Femur (tissue), 1 donor: ENCODE measurements around the gene ATCAY.
"Not testable (repeated sequence)": the region's sequence is repeated elsewhere in the genome, so short reads cannot be mapped to it uniquely, and the experiment has no call there.

ENCODE experiments used
- DNase-seq: peaks from one replicate; pipeline ENCODE4 v3.0.0-alpha.2; 2017

Gene ATCAY

DNA sequence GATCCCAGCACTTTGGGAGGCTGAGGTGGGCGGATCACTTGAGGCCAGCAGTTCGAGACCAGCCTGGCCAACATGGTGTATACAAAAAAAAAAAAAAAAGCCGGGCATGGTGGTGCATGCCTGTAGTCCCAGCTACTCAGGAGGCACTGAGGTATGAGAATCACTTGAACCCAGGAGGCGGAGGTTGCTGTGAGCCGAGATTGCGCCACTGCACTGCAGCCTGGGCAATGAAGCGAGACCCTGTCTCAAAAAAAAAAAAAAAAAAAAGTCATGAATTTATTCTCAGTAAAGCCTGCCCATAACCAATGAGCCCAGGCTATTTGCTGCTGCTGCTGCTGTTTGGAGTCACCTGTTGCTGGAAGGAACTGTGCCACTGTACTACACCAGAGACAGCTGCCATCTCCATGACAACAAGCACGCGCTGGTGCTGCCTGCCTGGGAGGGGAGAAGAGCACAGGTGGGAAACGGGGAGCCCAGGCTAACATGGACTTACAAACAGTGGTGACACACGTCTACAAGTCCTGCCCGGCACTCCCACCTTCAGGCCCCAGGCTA, 23.0 kb upstream of the ATCAY start:
- DNase-seq: no peak

GRCh38 chr19:3860499-3860898, 20.0 kb upstream of the ATCAY start:
- DNase-seq: no peak

DNA sequence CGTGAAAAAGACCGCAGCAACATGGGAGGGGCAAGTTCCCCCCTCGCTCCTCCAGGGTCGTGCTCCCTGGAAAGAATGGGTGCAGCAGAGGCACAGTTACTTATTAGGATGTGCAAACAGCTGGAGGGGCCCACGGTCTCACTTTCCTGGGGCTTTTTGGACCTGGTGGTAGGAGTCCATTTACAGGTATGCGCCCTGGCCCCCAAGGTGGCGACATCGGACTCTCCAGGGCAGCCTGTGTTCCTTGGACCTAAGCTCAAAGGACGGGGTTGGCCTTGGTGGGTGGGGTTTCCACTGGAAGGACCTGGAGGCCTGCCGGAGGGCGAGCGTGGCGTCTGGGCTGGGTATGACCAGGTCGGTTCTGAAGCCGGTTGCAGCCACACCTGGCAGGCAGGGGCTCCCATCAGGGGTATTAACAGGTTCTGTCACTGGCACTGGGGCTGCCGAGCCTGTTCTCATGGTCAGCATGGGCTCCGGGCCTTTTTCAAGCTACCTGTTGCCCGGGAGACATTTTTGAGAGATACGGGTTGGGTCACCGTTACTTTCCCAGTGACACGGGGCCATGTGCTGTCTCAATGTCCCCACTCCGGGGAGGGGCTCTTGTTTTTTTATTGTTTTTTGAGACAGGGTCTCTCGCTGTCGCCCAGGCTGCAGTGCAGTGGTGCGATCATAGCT, 17.5 kb upstream of the ATCAY start:
- no peak for DNase-seq

DNA sequence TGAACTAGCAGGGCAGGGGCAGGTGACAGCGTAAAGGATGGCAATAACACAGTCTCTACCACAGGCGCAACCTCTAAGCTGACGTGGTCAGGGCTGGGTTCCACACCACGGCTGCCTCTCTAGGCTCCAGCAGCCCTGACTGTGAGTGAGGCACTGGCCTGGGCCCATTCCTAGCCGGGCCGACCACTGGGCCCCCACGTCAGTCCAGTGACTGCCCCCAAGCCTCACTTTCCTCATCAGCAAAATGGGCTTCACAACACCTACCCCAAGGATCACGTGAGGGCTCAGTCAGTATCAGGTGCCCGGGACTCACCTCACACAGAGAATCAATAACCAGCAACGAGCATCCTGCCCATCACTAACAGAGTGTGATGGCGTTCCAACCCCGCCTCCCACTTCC, 16.8 kb upstream of the ATCAY start:
- DNase-seq: no peak

- no peak for DNase-seq
Observed at GRCh38 chr19:3866910-3867638, 13.4 kb upstream of the ATCAY start.

DNA sequence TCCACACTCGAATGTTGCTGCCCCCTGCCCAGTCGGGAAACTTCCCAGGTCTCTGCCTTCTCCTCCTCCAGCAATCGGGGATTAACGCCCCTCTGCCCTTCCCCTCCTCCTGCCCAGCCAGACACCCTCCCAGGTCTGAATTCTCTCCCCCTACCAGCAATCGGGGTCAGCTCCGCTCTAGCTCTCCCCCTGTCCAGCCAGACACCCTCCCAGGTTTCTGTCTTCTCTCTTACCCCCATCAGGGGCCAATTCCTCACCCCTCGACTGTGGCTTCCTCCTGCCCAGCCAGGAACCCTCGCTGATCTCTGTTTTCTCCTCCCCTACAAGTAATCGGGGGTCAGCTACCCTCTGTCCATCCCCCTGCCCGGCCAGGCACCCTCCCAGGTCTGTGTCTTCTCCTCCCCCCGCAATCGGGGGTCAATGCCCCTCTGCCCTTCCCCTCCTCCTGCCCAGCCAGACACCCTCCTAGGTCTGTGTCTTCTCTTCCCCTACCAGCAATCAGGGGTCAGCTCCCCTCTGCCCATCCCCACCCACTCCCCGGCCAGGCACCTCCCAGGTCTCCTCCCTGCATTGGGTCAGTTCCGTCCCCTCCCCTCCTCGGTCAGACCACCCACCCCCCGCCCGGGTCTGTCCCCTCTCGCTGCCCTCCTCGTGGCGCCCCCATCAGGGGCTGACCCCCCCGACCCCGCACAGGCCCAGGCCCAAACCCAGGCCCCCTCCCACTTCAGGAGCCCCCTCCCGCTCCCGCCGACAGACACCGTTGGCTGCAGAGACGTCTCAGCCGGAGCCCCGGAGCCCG, 12.3 kb upstream of the ATCAY start:
- DNase-seq: no peak

- DNase-seq: no peak
Observed at GRCh38 chr19:3868770-3869456, 11.6 kb upstream of the ATCAY start, which contains the start of gene ZFR2. Gene ZFR2, minus strand, starts transcription at chr19:3869038. Its CDS starts 21 bp downstream, at chr19:3869017.

GRCh38 chr19:3873151-3873550, 7.3 kb upstream of the ATCAY start:
- DNase-seq: no peak

GRCh38 chr19:3874695-3875094, 5.8 kb upstream of the ATCAY start:
- DNase-seq: not testable (repeated sequence)

DNA sequence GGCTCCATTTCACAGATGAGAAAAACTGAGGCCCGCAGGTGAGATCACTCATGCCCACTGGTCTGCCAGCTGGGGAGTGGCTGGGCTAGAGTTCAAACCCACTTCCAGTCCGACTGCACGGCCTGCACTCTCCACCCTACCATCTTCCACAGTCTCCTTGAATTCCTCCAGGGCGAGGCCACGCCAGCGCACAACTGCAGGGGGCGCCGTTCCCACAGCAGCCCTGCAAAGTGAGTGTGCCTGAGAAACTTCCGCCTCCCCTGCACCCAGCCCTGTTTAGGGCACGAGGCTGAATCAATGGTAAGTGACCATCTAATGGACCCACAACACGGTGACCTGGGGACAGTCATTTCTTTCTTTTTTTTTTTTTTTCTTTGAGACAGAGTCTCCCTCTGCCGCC, 829 bp upstream of the ATCAY start:
- DNase-seq: no peak

DNA sequence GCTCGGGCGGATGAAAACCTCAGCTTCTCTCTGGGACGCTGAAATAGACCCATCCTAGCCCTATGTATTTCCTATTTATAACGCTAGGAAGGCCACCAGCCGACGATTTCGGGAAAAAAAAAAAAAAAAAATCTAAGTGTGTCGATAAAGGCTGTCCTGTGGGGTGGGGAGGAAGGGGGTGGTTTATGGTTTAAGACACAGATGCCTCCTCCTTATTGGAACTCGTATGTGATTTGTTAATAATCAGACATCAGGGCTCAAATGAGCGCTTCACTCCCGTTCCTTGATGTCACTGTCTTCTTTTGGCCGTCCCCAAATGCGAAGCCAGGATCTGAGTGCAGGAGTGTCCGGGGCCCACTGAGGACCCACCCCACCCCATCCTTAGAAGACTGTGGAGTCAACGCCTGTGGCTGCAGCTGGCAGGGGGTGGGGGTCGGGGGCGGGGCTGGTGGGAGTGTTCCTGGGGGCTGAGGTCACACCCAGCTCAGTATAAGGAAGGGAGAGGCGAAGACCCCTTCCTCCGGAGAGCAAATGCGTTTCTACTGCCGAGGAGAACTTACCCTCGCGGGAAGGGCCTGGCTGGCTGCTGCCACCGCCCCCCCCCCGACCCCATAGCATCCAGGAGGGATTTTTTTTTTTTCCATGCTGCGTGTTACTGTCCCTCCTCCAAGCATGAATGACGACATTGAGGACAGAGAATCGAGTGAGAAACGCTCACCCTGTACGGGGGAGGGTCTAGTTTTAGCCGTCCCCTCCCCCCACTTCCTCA, 971 bp downstream of the ATCAY start:
- no peak for DNase-seq

DNA sequence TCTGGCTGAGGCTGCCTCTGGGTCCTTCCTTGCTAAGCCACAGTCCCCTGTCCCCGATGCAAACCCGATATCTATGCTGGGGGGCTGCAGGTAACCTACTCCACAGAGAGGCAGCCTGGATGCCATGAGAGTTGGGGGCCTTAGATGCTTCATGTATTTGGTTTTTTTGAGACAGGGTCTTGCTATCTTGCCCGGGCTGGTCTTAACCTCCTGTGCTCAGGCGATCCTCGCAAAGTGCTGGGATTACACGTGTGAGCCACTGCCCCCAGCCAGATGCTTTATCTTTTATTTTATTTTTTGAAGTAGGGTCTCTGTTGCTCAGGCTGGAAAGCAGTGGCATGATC, 1.5 kb downstream of the ATCAY start:
- no peak for DNase-seq

- DNase-seq: no peak
Observed at GRCh38 chr19:3890591-3890990, 10.1 kb downstream of the ATCAY start.

- DNase-seq: no peak
Observed at GRCh38 chr19:3893509-3894179, 13.2 kb downstream of the ATCAY start.

DNA sequence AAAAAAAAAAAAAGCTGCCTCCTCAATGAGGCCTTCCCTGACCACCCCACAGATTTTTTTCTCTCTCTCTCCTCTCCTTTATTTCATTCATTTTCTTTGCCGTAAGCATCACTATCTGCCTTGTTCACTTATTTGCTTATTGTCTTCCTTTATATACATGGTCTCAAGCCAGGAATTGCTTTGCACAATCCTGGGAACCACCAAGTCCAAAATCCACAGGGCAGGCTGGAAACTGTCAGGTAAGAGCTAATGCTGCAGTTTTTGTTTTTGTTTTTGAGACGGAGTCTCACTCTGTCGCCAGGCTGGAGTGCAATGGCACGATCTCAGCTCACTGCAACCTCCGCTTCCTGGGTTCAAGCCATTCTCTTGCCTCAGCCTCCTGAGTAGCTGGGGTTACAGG, 14.5 kb downstream of the ATCAY start:
- not testable (repeated sequence) for DNase-seq

GRCh38 chr19:3895788-3896187, 15.3 kb downstream of the ATCAY start:
- DNase-seq: no peak

DNA sequence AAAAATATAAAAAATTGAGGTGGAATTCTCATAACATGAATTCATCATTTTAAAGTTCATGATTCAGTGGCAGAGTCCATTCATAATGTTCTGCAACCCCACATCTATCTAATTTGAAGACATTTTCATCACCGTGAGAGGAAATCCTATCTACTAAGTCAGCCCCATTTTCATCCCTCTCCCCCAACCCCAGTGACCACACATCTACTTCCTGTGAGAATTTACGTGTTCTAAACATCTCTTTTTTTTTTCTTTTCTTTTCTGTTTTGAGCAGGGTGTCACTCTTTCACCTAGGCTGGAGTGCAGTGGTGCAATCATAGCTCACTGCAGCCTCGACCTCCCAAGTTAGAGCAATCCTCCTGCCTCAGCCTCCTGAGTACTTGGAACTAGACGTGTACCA, 17.5 kb downstream of the ATCAY start:
- DNase-seq: no peak

DNA sequence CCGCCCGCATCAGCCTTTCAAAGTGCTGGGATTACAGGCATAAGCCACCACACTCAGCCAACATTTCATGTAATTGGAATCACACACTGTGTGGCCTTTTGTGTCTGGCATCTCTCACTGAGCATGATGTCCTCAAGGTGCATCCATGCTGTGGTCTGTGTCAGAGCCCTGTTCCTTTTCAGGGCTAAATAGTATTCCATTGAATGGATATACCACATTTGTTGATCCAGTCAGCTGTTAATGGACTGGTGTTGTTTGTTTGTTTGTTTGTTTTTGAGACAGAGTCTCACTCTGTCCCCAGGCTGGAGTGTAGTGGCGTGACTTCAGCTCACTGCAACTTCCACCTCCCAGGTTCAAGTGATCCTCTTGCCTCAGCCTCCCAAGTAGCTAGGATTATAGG, 17.9 kb downstream of the ATCAY start:
- DNase-seq: no peak

- DNase-seq: no peak
Observed at GRCh38 chr19:3899531-3900294, 19.2 kb downstream of the ATCAY start.

DNA sequence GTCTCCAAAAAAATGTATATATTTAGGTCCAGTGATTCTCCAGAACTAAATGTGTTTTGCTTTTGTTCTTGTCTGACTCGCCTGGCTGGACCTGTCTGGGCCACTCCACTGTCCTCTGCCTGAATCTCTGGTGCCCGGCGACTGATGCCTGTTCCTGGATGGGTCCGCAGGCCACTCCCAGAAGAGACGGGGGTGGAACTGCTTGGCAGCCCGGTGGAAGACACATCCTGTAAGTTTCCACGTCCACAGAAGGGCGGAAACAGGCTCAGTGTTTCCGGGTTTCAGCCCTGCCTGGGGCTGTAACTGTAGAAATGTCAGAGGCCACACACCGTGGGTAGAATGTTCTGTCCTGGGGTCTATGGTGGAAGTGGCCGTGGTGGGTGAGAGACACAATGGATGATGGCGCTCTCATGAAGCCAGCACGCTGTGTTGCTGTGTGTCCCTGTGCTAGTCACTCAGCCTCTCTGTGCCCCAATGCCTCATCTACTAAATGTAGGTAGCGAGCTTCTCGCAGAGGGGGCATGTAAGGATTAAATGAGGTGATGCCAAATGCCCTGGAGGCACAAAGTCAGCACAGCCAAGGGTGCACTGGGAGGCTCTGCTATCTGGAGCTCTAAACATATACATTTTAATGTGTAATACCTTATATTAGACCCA, 22.0 kb downstream of the ATCAY start:
- no peak for DNase-seq
